Germinal center (tissue), 1 donor: ENCODE data around the gene CTSW.
A peak's percentile ranks its signal among the peaks of the same experiment; 100 is the strongest.
"Not testable (repeated sequence)": the region's sequence is repeated elsewhere in the genome, so short reads cannot be mapped to it uniquely, and the experiment has no call there.

Source experiments
- DNase-seq: peaks from one replicate; pipeline ENCODE4 v3.0.0; 2012; ENCODE audit warnings: mixed read lengths, low spot score

CTSW gene

GRCh38 chr11:65879617-65880016, at the start of gene CTSW:
Gene CTSW, plus strand, starts transcription at chr11:65879837. Its CDS starts 18 bp downstream, at chr11:65879855.
- no peak for DNase-seq

GRCh38 chr11:65832231-65832630, 47.4 kb upstream of the CTSW start:
- not testable (repeated sequence) for DNase-seq

GRCh38 chr11:65833297-65834030, 46.2 kb upstream of the CTSW start, which contains the start of gene SNX32:
Gene SNX32, plus strand, starts transcription at chr11:65833963. Its CDS starts 103 bp downstream, at chr11:65834066.
- peak; percentile 99 for DNase-seq

GRCh38 chr11:65834202-65834601, 45.4 kb upstream of the CTSW start:
- no peak for DNase-seq

- no peak for DNase-seq
Measured at GRCh38 chr11:65842144-65842543, 37.5 kb upstream of the CTSW start.

GRCh38 chr11:65843811-65844210, 35.8 kb upstream of the CTSW start:
- no peak for DNase-seq

GRCh38 chr11:65844231-65844872, 35.3 kb upstream of the CTSW start:
- no peak for DNase-seq

GRCh38 chr11:65847746-65848145, 31.9 kb upstream of the CTSW start:
- DNase-seq = no peak

- not testable (repeated sequence) for DNase-seq
Measured at GRCh38 chr11:65848693-65849092, 30.9 kb upstream of the CTSW start.

- no peak for DNase-seq
Measured at GRCh38 chr11:65849366-65849765, 30.3 kb upstream of the CTSW start.

GRCh38 chr11:65849771-65850216, 29.8 kb upstream of the CTSW start:
- no peak for DNase-seq

- no peak for DNase-seq
Measured at GRCh38 chr11:65850217-65851082, 29.2 kb upstream of the CTSW start.

GRCh38 chr11:65851083-65851579, 28.5 kb upstream of the CTSW start:
- DNase-seq = peak; percentile 57

- DNase-seq = no peak
Measured at GRCh38 chr11:65851811-65852507, 27.7 kb upstream of the CTSW start.

GRCh38 chr11:65852508-65853245, 27.0 kb upstream of the CTSW start:
- no peak for DNase-seq

- no peak for DNase-seq
Measured at GRCh38 chr11:65853246-65853979, 26.2 kb upstream of the CTSW start.

GRCh38 chr11:65854161-65854592, 25.5 kb upstream of the CTSW start:
- no peak for DNase-seq

GRCh38 chr11:65854852-65855837, 24.5 kb upstream of the CTSW start:
- no peak for DNase-seq

- DNase-seq = no peak
Measured at GRCh38 chr11:65855927-65856363, 23.7 kb upstream of the CTSW start.
